ENCODE results near the gene GRIN2A. TPM values are rescaled to one million over a fixed set of nuclear protein-coding genes. Genes with fewer than 3 reads are reported as not detected.

GRIN2A gene
- total RNA-seq, 1 donor from 2014 or later = not detected

DNA sequence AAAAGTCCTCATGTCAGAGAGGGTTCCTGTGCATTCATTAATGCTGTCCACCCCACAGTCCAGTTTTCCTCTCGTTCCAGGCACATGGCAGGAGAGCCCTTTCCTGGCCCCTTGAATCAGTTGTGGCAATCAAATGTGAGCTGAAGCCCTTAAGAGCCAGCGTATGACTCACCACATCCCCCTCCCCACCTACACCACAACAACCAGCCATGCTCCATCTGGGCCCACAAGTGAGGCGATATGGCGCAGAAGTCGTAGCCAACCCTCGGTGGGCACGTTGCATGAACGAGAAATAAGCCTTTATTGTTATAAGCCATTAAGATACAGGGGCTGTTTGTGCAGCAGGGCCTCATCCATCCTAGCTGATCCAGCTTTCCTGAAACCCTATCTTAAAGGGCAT lies 28.2 kb downstream of the GRIN2A start:
- peaks cover 24% of the 10 kb centered on the region for H3K9me3 Mint-ChIP-seq (ENCODE audit: unreplicated experiment)
- H3K4me3 Mint-ChIP-seq (ENCODE audit: unreplicated experiment) = no peak overlapping the region
- no peaks in the 10 kb centered on the region for H3K4me1 Mint-ChIP-seq (ENCODE audit: unreplicated experiment)
- no peak overlapping the region for H3K27ac Mint-ChIP-seq (ENCODE audit: unreplicated experiment)
- TF ChIP-seq CTCF (IDR thresholded peaks at IDR 0.05) = no peak
- H3K27me3 Mint-ChIP-seq (ENCODE audit: unreplicated experiment) = no peaks in the 10 kb centered on the region
- DNase-seq (ENCODE audit: extremely low spot score, unreplicated experiment) = no peak
- H3K36me3 Mint-ChIP-seq (ENCODE audit: unreplicated experiment) = no peaks in the 10 kb centered on the region

GRCh38 chr16:10151718-10152117 lies 30.5 kb downstream of the GRIN2A start:
- Mint-ChIP-seq H3K27ac (ENCODE audit: unreplicated experiment) (no peak overlapping the region), H3K9me3 (ENCODE audit: unreplicated experiment) (peaks cover 26% of the 10 kb centered on the region), H3K4me1 (ENCODE audit: unreplicated experiment) (no peaks in the 10 kb centered on the region), H3K4me3 (ENCODE audit: unreplicated experiment) (no peak overlapping the region), H3K27me3 (ENCODE audit: unreplicated experiment) (no peaks in the 10 kb centered on the region), H3K36me3 (ENCODE audit: unreplicated experiment) (no peaks in the 10 kb centered on the region)
- no peak for TF ChIP-seq CTCF (IDR thresholded peaks at IDR 0.05)
- DNase-seq (ENCODE audit: extremely low spot score, unreplicated experiment) = no peak

- TF ChIP-seq CTCF (IDR thresholded peaks at IDR 0.05) = no peak
- H3K27me3 Mint-ChIP-seq (ENCODE audit: unreplicated experiment) = no peaks in the 10 kb centered on the region
- H3K27ac Mint-ChIP-seq (ENCODE audit: unreplicated experiment) = no peak overlapping the region
- peaks cover 18% of the 10 kb centered on the region for H3K9me3 Mint-ChIP-seq (ENCODE audit: unreplicated experiment)
- H3K4me3 Mint-ChIP-seq (ENCODE audit: unreplicated experiment) = no peak overlapping the region
- no peaks in the 10 kb centered on the region for H3K4me1 Mint-ChIP-seq (ENCODE audit: unreplicated experiment)
- no peaks in the 10 kb centered on the region for H3K36me3 Mint-ChIP-seq (ENCODE audit: unreplicated experiment)
- no peak for DNase-seq (ENCODE audit: extremely low spot score, unreplicated experiment)
Measured at GRCh38 chr16:10150906-10151305, 31.3 kb downstream of the GRIN2A start.

DNA sequence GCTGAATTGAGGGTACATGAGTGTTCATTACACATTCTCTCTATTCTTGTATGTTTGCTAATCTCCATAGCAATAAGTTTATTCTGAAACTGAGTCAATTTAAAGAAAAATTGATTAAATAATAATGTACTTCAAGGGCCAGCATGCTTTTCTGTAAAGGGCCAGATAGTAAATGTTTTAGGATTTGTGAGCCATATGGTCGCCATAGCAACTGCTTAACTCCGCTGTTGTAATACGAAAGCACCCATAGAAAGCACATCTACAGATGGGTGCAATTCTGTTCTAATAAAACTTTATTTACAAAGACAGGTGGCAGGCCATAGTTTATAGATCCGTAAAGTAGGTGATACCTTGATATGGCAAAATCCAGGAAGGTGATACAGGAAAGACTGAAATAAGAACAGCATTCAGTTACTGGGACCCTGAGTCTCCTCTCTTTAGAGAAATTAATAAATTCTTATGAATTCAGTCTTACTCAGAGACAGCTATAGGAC lies 36.6 kb downstream of the GRIN2A start:
- Mint-ChIP-seq H3K4me1 (ENCODE audit: unreplicated experiment) (no peaks in the 10 kb centered on the region), H3K36me3 (ENCODE audit: unreplicated experiment) (no peaks in the 10 kb centered on the region)
- TF ChIP-seq CTCF (IDR thresholded peaks at IDR 0.05) = no peak

GRCh38 chr16:10141671-10142070 lies 40.6 kb downstream of the GRIN2A start:
- no peak overlapping the region for H3K4me3 Mint-ChIP-seq (ENCODE audit: unreplicated experiment)
- no peaks in the 10 kb centered on the region for H3K4me1 Mint-ChIP-seq (ENCODE audit: unreplicated experiment)
- no peaks in the 10 kb centered on the region for H3K36me3 Mint-ChIP-seq (ENCODE audit: unreplicated experiment)
- no peak for TF ChIP-seq CTCF (IDR thresholded peaks at IDR 0.05)
- DNase-seq (ENCODE audit: extremely low spot score, unreplicated experiment) = no peak
- no peak overlapping the region for H3K27ac Mint-ChIP-seq (ENCODE audit: unreplicated experiment)
- no peaks in the 10 kb centered on the region for H3K27me3 Mint-ChIP-seq (ENCODE audit: unreplicated experiment)
- peaks cover 8% of the 10 kb centered on the region for H3K9me3 Mint-ChIP-seq (ENCODE audit: unreplicated experiment)

More for the DNA sequence above, 36.6 kb downstream of the GRIN2A start:
- Mint-ChIP-seq H3K4me3 (ENCODE audit: unreplicated experiment) (no peak overlapping the region), H3K27ac (ENCODE audit: unreplicated experiment) (no peak overlapping the region), H3K27me3 (ENCODE audit: unreplicated experiment) (no peaks in the 10 kb centered on the region), H3K9me3 (ENCODE audit: unreplicated experiment) (peaks cover 17% of the 10 kb centered on the region)
- DNase-seq (ENCODE audit: extremely low spot score, unreplicated experiment) = no peak
